GM21360 (cell line): ENCODE results near the gene NBDY.
"Not testable (repeated sequence)": the region's sequence is repeated elsewhere in the genome, so short reads cannot be mapped to it uniquely, and the experiment has no call there.

Experiments used
- ATAC-seq: cut with Tn5 transposase; IDR thresholded peaks from one replicate; pipeline ENCODE4 v1.9.1; 2021; ENCODE audit warnings: mild to moderate bottlenecking, moderate library complexity; ENCODE audit not compliant: unreplicated experiment

The NBDY gene

DNA sequence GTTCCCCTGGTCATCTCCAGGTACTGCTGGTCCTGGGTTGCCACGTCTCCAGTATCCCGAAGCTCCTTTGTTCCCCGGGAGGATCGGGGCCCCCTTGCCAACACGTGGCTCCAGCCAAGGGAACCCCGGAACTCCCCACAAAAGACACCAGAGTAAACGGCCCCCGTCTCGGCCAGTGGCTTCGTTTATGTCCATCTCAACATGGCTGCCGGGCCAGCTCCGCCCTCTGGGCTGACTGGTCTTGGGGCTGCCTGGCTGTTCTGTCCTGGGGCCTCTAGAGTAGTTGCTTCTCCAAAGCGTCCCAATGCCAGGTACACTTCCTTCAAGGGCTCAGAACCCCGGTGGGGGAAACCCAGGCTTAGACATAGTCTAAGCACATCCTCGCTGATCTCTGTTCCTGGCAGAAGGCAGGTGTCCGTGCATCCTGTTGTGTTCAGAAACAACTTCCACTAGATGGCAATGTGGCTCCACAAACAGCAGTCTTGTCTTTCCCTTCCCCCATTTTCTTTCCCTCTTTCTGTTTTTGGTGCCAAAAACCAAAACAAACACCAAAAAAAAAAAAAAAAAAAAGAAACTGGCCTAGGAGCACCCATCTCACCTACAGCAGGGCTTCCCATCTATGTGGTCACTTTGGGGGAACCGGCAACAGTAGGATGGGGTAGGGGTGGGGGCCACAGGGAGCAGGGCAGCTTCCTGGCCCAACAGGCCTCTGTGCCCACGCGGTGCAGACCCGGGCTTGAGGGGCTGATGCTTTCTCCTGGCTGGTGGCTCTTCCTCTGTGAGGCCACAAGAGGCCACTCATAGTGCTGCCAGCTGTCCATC is 35.3 kb downstream of the NBDY start:
- ATAC-seq, result peak; percentile 41

DNA sequence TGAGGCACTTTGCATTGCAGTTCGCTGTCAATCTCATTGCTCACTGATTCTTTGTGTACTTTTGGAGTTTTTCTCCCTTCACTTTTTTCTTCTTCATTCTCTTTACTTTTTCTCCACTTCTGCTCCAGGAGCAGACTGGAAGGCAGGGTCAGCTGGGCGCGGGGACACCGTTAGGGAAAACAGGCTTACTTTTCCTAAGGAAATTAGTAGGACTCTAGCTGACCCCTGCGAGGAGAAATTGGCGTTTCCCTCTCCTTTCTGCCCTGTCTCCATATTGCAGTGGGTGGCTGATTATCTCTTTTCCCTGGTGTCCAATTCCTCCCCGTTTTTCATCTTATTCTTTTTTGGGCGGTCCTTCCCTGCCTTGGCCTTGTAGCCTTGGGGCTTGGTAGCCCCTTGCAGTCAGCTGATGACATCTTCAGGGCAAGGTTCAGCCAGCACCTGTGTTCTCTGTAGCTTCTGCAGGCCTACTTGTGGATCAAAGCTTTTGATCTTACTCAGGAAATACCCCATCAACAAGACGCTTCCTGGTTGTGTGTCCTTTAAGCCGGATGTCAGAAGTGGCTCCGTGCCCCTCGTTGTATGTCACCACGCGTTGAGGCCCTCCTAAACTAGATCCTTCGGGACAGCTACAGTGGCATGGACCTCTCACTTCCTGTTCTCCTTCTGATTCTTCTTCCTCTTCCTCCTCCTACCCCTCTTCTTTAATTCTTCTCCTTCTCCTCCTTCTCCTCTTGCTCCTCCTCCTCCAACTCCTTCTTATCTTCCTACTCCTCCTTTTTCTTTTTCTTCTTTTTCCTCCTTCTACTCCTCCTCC is 36.1 kb downstream of the NBDY start:
- ATAC-seq, result no peak

DNA sequence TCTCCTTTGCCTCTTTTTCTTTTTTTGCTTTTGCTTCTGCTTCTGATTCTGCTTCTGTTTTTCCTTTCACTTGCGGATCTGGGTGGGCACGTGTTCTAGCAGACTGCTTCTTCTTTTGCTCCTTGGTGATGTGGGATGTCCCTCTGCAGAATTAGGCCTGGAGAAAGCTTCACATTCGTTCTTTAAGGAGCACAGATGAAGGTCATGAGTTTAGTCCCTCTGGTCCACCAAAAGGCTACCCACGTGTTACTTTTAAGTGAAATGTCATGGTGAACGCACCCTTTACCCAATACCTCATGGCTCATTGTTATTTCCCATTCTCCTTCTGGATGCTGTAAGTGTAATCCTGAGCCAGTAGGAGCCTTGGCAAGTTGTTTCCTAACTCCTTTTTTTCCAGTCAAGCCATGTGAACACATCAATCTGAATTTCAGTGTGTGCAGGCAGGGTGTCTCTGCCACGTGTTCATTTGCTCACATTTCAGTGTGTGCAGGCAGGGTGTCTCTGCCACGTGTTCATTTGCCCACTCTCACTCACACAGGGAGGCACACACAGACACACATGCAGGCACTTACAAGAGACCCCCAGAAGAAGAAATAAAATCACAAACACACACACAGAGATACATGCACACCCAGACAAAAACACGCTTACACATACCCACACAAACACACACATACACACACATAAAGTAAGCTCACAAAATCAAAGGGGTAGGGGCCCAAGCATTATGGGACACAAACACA is 36.9 kb downstream of the NBDY start:
- no peak for ATAC-seq

DNA sequence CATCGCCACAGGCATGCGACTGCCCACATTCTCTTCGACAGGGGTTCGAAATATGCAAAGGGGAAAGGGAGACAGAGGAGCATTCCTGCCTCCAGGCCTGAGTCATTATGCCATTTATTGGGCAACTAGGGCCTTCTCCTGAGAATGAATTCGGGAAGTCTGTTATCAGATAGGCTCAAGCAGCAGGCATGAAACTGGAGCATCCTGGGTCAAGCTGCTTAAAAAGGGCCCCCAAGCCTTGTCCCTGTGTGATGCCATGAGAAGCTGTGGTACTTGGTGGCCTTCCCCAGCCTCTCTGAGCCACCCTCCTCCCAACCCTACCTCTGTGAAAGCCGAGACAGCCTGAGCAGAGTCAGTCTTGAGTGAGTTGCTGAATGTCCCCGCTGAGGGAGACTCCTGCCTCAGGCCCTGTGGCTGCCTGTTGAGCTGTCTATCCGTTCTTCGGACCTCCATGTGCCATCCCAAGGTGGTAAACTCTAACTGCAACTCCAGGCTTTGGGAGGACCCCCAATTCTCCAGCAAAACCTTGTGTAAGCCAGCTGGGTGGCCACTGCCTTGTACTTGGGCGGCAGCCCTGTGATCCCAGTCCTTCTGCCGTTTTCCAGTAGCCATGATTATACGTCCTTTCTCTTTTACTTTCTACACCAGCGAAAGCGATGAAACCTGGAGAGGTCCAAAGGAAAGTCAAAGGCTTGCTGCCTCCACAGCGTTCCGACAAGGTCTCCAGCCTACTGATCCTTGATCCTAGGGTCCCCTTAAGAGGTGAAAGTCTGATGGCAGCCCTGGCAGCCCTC is 37.7 kb downstream of the NBDY start:
- no peak for ATAC-seq

DNA sequence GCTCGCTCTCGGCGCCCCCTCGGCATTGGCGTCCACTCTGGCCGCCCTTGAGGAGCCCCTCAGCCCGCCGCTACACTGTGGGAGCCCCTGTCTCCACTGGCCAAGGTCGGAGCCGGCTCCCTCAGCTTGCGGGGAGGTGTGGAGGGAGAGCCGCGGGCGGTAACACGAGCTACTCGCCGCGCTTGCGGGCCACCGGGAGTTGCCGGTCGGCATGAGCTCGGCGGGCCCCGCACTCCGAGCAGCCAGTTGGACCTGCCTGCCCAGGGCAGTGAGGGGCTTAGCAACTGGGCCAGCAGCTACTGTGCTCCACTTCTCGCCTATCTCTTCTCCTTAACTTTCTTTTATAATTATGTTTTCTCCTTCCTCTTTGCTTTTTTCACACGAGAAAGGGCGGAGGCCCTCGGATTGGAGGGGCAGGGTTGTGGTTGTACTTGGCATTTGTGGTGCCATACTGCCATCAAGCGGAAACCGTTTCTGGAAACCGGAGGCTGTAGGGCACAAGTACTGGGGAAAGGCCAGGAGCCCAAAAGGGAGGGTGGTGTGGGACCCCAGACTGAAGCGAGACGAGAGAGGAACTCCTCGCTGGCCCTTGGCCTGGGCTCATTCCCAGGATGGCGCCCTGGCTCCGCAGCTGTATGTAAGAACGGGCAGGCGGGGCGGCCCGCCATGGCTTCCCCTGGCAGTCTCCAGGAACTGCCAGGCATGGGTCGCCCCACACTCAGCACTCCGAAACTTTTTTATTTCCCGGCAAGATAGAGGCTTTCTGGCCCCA is 38.5 kb downstream of the NBDY start:
- ATAC-seq, result peak; percentile 18

DNA sequence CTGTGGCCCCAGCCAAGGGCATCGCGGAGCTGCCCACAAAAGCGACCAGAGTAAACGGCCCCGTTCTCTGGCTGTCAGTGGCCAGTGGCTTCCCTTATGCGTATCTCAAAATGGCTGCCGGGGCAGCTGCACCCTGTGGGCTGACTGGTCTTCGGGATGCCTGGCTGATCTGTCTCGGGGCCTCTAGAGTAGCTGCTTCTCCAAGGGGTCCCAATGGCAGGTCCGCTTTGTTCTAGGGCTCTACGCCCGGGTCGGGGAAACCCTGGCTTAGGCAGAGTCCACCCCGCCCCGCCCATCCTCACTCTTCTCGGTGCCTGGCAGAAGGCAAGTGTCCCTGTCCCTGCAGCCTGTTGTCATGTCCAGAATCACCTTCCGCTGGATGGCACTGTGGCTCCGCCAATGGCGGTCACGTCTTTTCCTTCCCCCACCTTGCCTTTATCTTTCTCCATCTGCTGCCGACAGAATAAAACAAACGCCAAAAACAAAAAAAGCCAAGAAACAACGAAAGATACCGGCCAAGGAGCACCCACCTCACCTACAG is 39.1 kb downstream of the NBDY start:
- peak; percentile 15 for ATAC-seq

DNA sequence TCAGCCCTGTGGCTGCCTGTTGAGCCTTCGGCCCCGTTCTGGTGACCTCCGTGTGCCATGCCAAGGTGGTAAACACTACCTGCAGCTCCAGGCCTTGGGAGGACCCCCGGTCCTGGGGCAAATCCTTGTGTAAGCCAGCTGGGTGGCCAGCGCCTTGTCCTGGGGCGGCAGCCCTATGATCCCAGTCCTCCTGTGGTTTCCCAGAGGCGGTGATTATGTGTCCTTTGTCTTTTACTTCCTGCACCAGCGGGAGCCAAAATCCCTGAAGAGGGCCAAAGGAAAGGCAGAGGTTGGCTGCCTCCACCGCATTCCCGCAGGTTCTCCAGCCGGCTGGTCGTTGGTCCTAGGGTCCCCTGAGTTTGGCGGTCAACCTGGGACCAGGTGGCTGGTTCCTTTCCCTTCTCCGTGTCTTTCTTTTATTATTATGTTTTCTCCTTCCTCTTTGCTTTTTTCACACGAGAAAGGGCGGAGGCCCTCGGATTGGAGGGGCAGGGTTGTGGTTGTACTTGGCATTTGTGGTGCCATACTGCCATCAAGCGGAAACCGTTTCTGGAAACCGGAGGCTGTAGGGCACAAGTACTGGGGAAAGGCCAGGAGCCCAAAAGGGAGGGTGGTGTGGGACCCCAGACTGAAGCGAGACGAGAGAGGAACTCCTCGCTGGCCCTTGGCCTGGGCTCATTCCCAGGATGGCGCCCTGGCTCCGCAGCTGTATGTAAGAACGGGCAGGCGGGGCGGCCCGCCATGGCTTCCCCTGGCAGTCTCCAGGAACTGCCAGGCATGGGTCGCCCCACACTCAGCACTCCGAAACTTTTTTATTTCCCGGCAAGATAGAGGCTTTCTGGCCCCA is 43.9 kb downstream of the NBDY start:
- peak; percentile 42 for ATAC-seq

DNA sequence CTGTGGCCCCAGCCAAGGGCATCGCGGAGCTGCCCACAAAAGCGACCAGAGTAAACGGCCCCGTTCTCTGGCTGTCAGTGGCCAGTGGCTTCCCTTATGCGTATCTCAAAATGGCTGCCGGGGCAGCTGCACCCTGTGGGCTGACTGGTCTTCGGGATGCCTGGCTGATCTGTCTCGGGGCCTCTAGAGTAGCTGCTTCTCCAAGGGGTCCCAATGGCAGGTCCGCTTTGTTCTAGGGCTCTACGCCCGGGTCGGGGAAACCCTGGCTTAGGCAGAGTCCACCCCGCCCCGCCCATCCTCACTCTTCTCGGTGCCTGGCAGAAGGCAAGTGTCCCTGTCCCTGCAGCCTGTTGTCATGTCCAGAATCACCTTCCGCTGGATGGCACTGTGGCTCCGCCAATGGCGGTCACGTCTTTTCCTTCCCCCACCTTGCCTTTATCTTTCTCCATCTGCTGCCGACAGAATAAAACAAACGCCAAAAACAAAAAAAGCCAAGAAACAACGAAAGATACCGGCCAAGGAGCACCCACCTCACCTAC is 44.5 kb downstream of the NBDY start:
- peak; percentile 39 for ATAC-seq

DNA sequence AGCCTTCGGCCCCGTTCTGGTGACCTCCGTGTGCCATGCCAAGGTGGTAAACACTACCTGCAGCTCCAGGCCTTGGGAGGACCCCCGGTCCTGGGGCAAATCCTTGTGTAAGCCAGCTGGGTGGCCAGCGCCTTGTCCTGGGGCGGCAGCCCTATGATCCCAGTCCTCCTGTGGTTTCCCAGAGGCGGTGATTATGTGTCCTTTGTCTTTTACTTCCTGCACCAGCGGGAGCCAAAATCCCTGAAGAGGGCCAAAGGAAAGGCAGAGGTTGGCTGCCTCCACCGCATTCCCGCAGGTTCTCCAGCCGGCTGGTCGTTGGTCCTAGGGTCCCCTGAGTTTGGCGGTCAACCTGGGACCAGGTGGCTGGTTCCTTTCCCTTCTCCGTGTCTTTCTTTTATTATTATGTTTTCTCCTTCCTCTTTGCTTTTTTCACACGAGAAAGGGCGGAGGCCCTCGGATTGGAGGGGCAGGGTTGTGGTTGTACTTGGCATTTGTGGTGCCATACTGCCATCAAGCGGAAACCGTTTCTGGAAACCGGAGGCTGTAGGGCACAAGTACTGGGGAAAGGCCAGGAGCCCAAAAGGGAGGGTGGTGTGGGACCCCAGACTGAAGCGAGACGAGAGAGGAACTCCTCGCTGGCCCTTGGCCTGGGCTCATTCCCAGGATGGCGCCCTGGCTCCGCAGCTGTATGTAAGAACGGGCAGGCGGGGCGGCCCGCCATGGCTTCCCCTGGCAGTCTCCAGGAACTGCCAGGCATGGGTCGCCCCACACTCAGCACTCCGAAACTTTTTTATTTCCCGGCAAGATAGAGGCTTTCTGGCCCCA is 49.3 kb downstream of the NBDY start:
- ATAC-seq, result peak; percentile 49

DNA sequence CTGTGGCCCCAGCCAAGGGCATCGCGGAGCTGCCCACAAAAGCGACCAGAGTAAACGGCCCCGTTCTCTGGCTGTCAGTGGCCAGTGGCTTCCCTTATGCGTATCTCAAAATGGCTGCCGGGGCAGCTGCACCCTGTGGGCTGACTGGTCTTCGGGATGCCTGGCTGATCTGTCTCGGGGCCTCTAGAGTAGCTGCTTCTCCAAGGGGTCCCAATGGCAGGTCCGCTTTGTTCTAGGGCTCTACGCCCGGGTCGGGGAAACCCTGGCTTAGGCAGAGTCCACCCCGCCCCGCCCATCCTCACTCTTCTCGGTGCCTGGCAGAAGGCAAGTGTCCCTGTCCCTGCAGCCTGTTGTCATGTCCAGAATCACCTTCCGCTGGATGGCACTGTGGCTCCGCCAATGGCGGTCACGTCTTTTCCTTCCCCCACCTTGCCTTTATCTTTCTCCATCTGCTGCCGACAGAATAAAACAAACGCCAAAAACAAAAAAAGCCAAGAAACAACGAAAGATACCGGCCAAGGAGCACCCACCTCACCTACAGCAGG is 50.0 kb downstream of the NBDY start:
- ATAC-seq, result peak; percentile 25

DNA sequence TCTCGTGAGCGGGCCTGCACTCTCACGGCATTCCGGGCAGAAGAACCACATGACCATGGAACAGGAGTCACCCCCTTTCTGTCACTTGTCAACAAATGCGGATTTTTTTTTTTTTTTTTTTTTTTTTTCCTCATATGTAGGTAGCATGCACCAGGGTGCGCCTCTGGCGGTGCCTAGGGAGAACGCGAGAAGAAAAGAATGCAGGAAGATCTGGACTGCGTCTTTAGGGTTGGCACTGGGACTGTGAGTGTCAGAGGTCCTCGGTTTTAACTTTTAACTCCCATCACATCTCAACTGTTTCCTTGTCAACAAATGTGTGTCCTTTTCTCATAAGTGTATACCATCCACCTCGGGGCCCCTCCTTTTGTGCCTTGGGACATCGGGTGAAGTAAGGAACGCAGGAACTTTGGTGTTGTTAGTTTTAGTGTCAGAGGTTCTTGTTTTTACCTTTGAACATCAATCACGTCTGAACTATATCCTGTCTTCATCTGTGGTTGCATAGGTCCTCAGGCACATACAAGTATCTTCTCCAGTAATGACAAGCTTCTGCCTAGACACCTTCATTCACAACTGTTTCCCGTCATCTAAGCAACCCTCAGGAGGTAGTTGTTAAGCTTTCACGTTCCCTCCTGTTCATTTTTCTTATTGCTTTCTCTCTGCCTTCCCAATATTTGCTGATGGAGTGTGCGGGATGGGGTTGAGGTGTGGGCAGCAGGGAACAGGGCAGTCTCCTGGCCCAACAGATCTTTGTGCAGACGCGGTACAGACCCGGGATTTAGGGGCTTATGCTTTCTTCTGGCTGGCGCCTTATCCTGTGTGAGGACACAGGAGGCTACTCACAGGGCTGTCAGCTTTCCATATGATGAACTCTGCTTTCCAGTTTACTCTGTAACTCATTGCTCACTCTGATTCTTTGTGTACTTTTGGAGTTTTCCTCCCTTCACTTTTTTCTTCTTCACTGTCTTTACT is 51.9 kb downstream of the NBDY start:
- ATAC-seq, result not testable (repeated sequence)

DNA sequence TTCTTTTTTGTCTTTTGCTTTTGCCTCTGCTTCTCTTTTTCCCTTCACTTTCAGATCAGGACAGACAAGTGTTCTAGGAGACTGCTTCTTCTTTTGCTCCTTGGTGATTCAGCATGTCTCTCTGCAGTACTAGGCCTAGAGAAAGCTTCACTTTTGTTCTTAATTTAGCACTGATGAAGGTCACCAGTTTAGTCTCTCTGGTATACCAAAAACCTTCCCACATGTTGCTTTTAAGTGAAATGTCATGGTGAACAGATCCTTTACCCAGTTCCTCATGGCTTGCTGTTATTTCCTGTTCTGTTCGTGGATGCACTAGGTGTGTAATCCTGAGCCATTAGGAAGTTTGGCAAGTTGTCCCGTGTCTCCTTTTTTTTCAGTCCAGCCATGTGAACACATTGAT is 53.3 kb downstream of the NBDY start:
- no peak for ATAC-seq

DNA sequence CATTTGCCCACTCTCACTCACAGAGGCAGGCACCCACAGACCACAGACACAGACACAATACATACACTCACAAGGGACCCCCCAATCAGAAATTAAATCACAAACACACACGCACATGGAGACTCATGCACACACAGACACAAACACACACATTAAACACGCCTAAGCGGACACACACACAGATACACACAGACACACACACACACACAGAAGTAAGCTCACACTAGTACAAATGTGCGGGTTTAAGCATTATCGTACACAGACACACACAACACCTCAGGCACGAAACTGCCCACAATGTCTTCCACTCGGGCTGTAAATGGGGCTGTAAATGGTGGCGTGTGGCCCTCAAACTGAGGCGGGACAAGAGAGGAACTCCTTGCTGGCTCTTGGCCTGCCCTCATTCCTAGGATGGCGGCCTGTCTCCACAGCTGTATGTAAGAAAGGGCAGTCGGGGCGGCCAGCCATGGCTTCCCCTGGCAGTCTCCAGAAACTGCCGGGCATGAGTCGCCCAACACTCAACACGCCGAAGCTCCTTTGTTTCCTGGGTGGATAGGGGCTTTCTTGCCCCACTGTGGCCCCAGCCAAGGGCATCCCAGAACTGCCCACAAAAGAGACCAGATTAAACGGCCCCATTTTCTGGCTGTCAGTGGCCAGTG is 53.9 kb downstream of the NBDY start:
- no peak for ATAC-seq

DNA sequence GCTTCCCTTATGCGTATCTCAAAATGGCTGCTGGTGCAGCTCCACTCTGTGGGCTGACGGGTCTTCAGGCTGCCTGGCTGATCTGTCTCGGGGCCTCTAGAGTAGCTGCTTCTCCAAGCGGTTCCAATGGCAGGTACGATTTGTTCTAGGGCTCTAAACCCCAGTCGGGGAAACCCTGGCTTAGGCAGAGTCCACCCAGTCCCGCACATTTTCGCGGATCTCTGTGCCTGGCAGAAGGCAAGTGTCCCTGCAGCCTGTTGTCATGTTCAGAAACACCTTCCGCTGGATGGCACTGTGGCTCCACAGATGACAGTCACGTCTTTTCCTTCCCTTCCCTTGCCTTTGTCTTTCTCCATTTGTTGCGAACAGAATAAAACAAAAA is 54.4 kb downstream of the NBDY start:
- no peak for ATAC-seq

DNA sequence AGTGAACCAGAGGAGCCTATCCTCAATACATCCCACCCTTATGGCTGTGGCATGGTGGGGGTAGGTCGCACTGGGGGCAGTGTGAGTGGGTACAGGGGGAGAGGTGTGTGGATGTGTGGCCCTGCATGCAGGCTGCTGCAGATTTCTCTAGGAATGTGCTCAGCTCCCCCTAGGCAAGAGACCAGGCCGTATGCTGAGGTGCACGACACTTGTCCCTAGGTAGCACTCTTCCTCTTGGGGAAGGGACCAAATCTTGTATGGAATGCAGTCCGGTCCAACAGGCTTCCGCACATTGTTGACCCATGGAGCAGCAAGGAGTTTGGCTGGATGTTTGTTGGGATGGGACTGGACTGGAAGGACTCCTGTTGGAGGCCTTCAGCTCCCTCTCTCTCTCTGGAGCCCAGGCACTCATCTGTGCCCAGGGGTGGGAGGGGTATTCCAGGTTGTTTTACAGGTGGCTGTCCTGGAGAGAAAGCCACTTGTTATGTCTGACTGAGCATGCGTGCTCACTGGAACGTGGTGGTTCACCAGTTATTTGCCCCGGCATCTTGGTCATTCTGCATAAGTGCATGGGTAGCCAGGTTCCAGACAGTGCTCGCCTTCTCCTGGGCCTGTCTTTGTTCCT is 55.1 kb downstream of the NBDY start:
- no peak for ATAC-seq
